K562 (cell line): Measurements from ENCODE around the gene HMG20B. TPM values are rescaled to one million over a fixed set of nuclear protein-coding genes. Genes with fewer than 3 reads are reported as not detected.
A peak's percentile ranks its signal among the peaks of the same experiment; 100 is the strongest.

ENCODE experiments used
- CCNT2 ChIP-seq: IDR thresholded peaks from 2 replicates; pipeline ENCODE4 v1.6.1; 2011; ENCODE audit warnings: borderline replicate concordance, low read depth, mild to moderate bottlenecking, moderate library complexity, mixed read lengths, low read length; ENCODE audit not compliant: insufficient read length; ENCODE audit errors: extremely low read depth
- E2F6 ChIP-seq, 2 experiments: IDR thresholded peaks; 2 replicates each; pipeline ENCODE4 v1.6.1; 2011; ENCODE audit warnings: borderline replicate concordance in 1 of 2, control low read depth in 1 of 2, low read depth in 1 of 2, low read length in 1 of 2, mild to moderate bottlenecking in 1 of 2, mixed read lengths in 1 of 2, moderate library complexity in 1 of 2; ENCODE audit not compliant: insufficient read depth in 1 of 2, insufficient read length in 1 of 2, poor library complexity in 1 of 2, severe bottlenecking in 1 of 2; ENCODE audit errors: extremely low read depth in 1 of 2
- FOXO4 ChIP-seq: fragments of 450-650 bp; formaldehyde crosslinking; IDR thresholded peaks from 2 replicates; pipeline ENCODE4 v1.4.0; 2020; ENCODE audit warnings: mild to moderate bottlenecking, moderate library complexity
- MEF2D ChIP-seq: conservative IDR thresholded peaks from 2 replicates; pipeline ENCODE4 v1.6.1; 2016; ENCODE audit warnings: low read depth, missing genetic modification characterization, missing compliant biosample characterization
- PHF8 ChIP-seq: fragments of 200-600 bp; sonication (generic); IDR thresholded peaks from 2 replicates; pipeline ENCODE4 v1.6.1; 2012; ENCODE audit warnings: mixed run types, mild to moderate bottlenecking, inconsistent platforms, low read length, moderate library complexity, borderline replicate concordance
- POLR2G ChIP-seq: fragments of 200-400 bp; formaldehyde crosslinking; IDR thresholded peaks from 2 replicates; pipeline ENCODE4 v1.6.1; 2017; ENCODE audit warnings: low read depth, mild to moderate bottlenecking, antibody characterized with exemption, low read length, moderate library complexity
- ZBTB12 ChIP-seq: fragments of 250-450 bp; sonication (Bioruptor Pico); IDR thresholded peaks from 2 replicates; pipeline ENCODE4 v1.4.0; 2020
- ZNF354B ChIP-seq: fragments of 250-450 bp; sonication (Bioruptor Pico); IDR thresholded peaks from 2 replicates; pipeline ENCODE4 v1.4.0; 2020
- ZNF444 ChIP-seq: fragments of 250-450 bp; sonication (Bioruptor Pico); IDR thresholded peaks from 2 replicates; pipeline ENCODE4 v1.4.0; 2020; ENCODE audit warnings: mild to moderate bottlenecking, moderate library complexity
- polyA plus RNA-seq, 8 experiments: library from polyadenylated mRNA; depleted of rRNA in 4 of 8; stranded (reverse) in 5 of 8; unstranded in 3 of 8; fragments of >200 nt; fragmentation: Nextera tagmentation in 2 of 8; fragmentation: Illumina TruSeq in 1 of 8; extraction: Ambion mirVana in 2 of 8; extraction: Trizol in 1 of 8; gene quantifications; 2 replicates each; pipeline versions ENCODE4 v1.2.1 to v1.2.3, GENCODE V29; 2011 to 2014; ENCODE audit warnings: inconsistent platforms in 1 of 8, missing spikeins in 1 of 8
- total RNA-seq, 7 experiments: library from RNA; depleted of rRNA in 6 of 7; stranded (reverse); fragments of >200 nt in 6 of 7; fragmentation: Illumina TruSeq in 2 of 7; extraction: Trizol in 2 of 7; gene quantifications; 2 replicates each; pipeline versions ENCODE4 v1.2.1 to v1.2.3, GENCODE V29; 2011 to 2021; ENCODE audit warnings: low replicate concordance in 1 of 7
- TF ChIP-seq, protein P1 (sequence below): fragments of 450-650 bp; IDR thresholded peaks from 2 replicates; pipeline ENCODE4 v1.6.1; 2016
- TF ChIP-seq, protein P2 (sequence below), 2 experiments: fragments of 150-350 bp in 1 of 2; IDR thresholded peaks; 2 replicates each; pipeline ENCODE4 v1.6.1; 2012 to 2016; ENCODE audit warnings: low read depth in 2 of 2, low read length in 2 of 2, mild to moderate bottlenecking in 1 of 2, moderate library complexity in 1 of 2

The HMG20B gene
- total and polyA plus RNA-seq, 9 of the 15 experiments (the other 6 are each of a cell fraction or from before 2014, with no cell fraction given) = 0.35 to 172 (median 38.6) TPM

GRCh38 chr19:3585301-3586126 lies 12.8 kb downstream of the HMG20B start, which contains the start of gene GIPC3 (continued):
- TF ChIP-seq POLR2G (peak; percentile 71), ZNF354B (no peak), ZBTB12 (CRISPR knock-in tag) (no peak), MEF2D (tag) (no peak), E2F6 (IDR thresholded peaks at IDR 0.05; ENCODE audit: borderline replicate concordance in 1 of 2, extremely low read depth in 1 of 2, insufficient read depth in 1 of 2, insufficient read length in 1 of 2, low read depth in 1 of 2, low read length in 1 of 2, poor library complexity in 1 of 2, severe bottlenecking in 1 of 2) (peak; percentile 25 to 80), FOXO4 (CRISPR knock-in tag) (no peak), ZNF444 (CRISPR knock-in tag) (no peak), CCNT2 (peak; percentile 12), PHF8 (peak; percentile 30; the same call in 1 of the 2 replicates)
- TF ChIP-seq, protein P1, sequence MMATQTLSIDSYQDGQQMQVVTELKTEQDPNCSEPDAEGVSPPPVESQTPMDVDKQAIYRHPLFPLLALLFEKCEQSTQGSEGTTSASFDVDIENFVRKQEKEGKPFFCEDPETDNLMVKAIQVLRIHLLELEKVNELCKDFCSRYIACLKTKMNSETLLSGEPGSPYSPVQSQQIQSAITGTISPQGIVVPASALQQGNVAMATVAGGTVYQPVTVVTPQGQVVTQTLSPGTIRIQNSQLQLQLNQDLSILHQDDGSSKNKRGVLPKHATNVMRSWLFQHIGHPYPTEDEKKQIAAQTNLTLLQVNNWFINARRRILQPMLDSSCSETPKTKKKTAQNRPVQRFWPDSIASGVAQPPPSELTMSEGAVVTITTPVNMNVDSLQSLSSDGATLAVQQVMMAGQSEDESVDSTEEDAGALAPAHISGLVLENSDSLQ = no peak
- TF ChIP-seq, protein P2, sequence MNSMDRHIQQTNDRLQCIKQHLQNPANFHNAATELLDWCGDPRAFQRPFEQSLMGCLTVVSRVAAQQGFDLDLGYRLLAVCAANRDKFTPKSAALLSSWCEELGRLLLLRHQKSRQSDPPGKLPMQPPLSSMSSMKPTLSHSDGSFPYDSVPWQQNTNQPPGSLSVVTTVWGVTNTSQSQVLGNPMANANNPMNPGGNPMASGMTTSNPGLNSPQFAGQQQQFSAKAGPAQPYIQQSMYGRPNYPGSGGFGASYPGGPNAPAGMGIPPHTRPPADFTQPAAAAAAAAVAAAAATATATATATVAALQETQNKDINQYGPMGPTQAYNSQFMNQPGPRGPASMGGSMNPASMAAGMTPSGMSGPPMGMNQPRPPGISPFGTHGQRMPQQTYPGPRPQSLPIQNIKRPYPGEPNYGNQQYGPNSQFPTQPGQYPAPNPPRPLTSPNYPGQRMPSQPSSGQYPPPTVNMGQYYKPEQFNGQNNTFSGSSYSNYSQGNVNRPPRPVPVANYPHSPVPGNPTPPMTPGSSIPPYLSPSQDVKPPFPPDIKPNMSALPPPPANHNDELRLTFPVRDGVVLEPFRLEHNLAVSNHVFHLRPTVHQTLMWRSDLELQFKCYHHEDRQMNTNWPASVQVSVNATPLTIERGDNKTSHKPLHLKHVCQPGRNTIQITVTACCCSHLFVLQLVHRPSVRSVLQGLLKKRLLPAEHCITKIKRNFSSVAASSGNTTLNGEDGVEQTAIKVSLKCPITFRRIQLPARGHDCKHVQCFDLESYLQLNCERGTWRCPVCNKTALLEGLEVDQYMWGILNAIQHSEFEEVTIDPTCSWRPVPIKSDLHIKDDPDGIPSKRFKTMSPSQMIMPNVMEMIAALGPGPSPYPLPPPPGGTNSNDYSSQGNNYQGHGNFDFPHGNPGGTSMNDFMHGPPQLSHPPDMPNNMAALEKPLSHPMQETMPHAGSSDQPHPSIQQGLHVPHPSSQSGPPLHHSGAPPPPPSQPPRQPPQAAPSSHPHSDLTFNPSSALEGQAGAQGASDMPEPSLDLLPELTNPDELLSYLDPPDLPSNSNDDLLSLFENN (IDR thresholded peaks at IDR 0.05; ENCODE audit: low read depth in 2 of 2, low read length in 2 of 2) = no peak
